Tibial nerve (tissue), 4 donors: Measurements from ENCODE around the gene TULP4. TPM values are rescaled to one million over a fixed set of nuclear protein-coding genes. Genes with fewer than 3 reads are reported as not detected.
"Not testable (repeated sequence)": the region's sequence is repeated elsewhere in the genome, so short reads cannot be mapped to it uniquely, and the experiment has no call there.

Source experiments
- DNase-seq, 2 donors: peaks; one replicate each; pipeline ENCODE4 v3.0.0-alpha.2; 2019; ENCODE audit warnings: low spot score in 2 of 2
- H3K27ac ChIP-seq, 4 donors: fragments of 200-600 bp; sonication (generic) in 3 of 4; one replicate each; pipeline ENCODE4 v1.5.1; 2017 to 2019; ENCODE audit warnings: mild to moderate bottlenecking in 1 of 4
- H3K27me3 ChIP-seq, 2 donors: fragments of 200-600 bp; sonication (generic) in 1 of 2; one replicate each; pipeline versions ENCODE4 v1.5.1 to v1.6.0; 2017 to 2019
- H3K36me3 ChIP-seq, 3 donors: fragments of 200-600 bp; sonication (generic); one replicate each; pipeline ENCODE4 v1.5.1; 2018 to 2019
- H3K4me1 ChIP-seq, 4 donors: fragments of 200-600 bp; sonication (generic) in 3 of 4; one replicate each; pipeline ENCODE4 v1.5.1; 2017 to 2019
- H3K4me3 ChIP-seq, 4 donors: fragments of 200-600 bp; sonication (generic) in 3 of 4; one replicate each; pipeline ENCODE4 v1.5.1; 2017 to 2019; ENCODE audit warnings: mild to moderate bottlenecking in 1 of 4, moderate library complexity in 1 of 4
- H3K9me3 ChIP-seq, 4 donors: fragments of 200-600 bp; sonication (generic) in 3 of 4; one replicate each; pipeline ENCODE4 v1.5.1; 2017 to 2019
- EP300 ChIP-seq, 2 donors: sonication (generic); formaldehyde crosslinking; IDR thresholded peaks; one replicate each; pipeline ENCODE4 v1.6.1; 2017; ENCODE audit warnings: antibody characterized with exemption in 2 of 2, mild to moderate bottlenecking in 1 of 2
- POLR2A ChIP-seq, 2 donors: fragments of 450-650 bp; IDR thresholded peaks; one replicate each; pipeline ENCODE4 v1.6.1; 2017; ENCODE audit warnings: antibody characterized with exemption in 2 of 2, mild to moderate bottlenecking in 2 of 2, moderate library complexity in 2 of 2
- WGBS, 2 donors: methylation state at CpG; one replicate each; pipeline ENCODE4 v1.1.5; 2018; 5-methylcytosine and 5-hydroxymethylcytosine counted together
- total RNA-seq, 4 donors: library from RNA; depleted of rRNA; stranded (reverse); fragments of >200 nt; gene quantifications; one replicate each; pipeline ENCODE4 v1.1.0, GENCODE V29; 2016
- TF ChIP-seq, protein P1 (sequence below), 5 experiments: fragments of 200-600 bp in 3 of 5; fragments of 450-650 bp in 2 of 5; sonication (generic) in 3 of 5; IDR thresholded peaks; one replicate each; pipeline ENCODE4 v1.5.1; 2016 to 2019; ENCODE audit warnings: antibody characterized with exemption in 5 of 5, mild to moderate bottlenecking in 3 of 5, moderate library complexity in 2 of 5

TULP4 gene
- total RNA-seq, 4 donors from 2014 or later: 91.2 to 109 (median 101) TPM

GRCh38 chr6:158471339-158471738 is 159.1 kb downstream of the TULP4 start:
- Histone ChIP-seq H3K4me1 (peaks cover 0 to 7% (median 0%) of the 10 kb centered on the region in 4 donors), H3K27ac (no peak overlapping the region), H3K9me3 (no peaks in the 10 kb centered on the region), H3K27me3 (no peaks in the 10 kb centered on the region), H3K4me3 (no peak overlapping the region), H3K36me3 (peaks cover 0 to 23% (median 0%) of the 10 kb centered on the region in 3 donors)
- no peak for DNase-seq
- WGBS, 2 donors: 91 to 95% methylated on average over 3 of the region's 3 CpGs
- TF ChIP-seq, protein P1, sequence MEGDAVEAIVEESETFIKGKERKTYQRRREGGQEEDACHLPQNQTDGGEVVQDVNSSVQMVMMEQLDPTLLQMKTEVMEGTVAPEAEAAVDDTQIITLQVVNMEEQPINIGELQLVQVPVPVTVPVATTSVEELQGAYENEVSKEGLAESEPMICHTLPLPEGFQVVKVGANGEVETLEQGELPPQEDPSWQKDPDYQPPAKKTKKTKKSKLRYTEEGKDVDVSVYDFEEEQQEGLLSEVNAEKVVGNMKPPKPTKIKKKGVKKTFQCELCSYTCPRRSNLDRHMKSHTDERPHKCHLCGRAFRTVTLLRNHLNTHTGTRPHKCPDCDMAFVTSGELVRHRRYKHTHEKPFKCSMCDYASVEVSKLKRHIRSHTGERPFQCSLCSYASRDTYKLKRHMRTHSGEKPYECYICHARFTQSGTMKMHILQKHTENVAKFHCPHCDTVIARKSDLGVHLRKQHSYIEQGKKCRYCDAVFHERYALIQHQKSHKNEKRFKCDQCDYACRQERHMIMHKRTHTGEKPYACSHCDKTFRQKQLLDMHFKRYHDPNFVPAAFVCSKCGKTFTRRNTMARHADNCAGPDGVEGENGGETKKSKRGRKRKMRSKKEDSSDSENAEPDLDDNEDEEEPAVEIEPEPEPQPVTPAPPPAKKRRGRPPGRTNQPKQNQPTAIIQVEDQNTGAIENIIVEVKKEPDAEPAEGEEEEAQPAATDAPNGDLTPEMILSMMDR (IDR thresholded peaks at IDR 0.05): no peak
- TF ChIP-seq EP300 (IDR thresholded peaks at IDR 0.05): no peak
- TF ChIP-seq POLR2A (IDR thresholded peaks at IDR 0.05): no peak

DNA sequence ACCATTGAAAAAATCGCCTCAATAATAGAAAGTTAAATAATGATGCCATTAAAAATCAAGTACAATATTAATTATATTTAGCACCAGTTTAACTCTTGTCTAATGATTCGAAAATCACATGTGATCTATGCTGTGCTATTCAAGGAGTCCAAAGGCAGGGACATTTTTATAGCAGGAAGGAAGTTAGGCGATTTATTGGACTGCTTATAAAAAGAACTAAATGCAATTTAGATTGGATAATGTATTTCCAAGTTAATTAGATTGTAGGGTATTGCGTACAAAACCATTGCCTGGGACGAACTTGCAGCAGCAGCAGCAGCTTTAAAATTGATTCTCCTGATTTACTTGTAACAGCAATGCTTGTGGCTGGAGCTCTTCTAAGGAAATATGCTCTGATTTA is 160.2 kb downstream of the TULP4 start:
- 77 to 89% methylated on average over 5 of the region's 5 CpGs for WGBS, 2 donors
- Histone ChIP-seq H3K27me3 (no peaks in the 10 kb centered on the region), H3K36me3 (peaks cover 0 to 14% (median 0%) of the 10 kb centered on the region in 3 donors), H3K27ac (no peak overlapping the region), H3K4me1 (peaks cover 0 to 7% (median 0%) of the 10 kb centered on the region in 4 donors), H3K4me3 (no peak overlapping the region), H3K9me3 (no peaks in the 10 kb centered on the region)
- TF ChIP-seq POLR2A (IDR thresholded peaks at IDR 0.05): no peak
- TF ChIP-seq, protein P1 (IDR thresholded peaks at IDR 0.05): no peak
- TF ChIP-seq EP300 (IDR thresholded peaks at IDR 0.05): no peak
- no peak for DNase-seq

- DNase-seq: no peak
- Histone ChIP-seq H3K27me3 (no peaks in the 10 kb centered on the region), H3K4me3 (no peak overlapping the region), H3K4me1 (peaks cover 0 to 7% (median 0%) of the 10 kb centered on the region in 4 donors), H3K27ac (peak overlapping the region in 1 of 4 donors; percentile 9), H3K9me3 (no peaks in the 10 kb centered on the region), H3K36me3 (peaks cover 0 to 29% (median 0%) of the 10 kb centered on the region in 3 donors)
- TF ChIP-seq POLR2A (IDR thresholded peaks at IDR 0.05) (no peak), EP300 (IDR thresholded peaks at IDR 0.05) (no peak)
- 62 to 77% methylated on average over 5 of the region's 5 CpGs for WGBS, 2 donors
Observed at GRCh38 chr6:158474961-158475343, 162.7 kb downstream of the TULP4 start.

DNA sequence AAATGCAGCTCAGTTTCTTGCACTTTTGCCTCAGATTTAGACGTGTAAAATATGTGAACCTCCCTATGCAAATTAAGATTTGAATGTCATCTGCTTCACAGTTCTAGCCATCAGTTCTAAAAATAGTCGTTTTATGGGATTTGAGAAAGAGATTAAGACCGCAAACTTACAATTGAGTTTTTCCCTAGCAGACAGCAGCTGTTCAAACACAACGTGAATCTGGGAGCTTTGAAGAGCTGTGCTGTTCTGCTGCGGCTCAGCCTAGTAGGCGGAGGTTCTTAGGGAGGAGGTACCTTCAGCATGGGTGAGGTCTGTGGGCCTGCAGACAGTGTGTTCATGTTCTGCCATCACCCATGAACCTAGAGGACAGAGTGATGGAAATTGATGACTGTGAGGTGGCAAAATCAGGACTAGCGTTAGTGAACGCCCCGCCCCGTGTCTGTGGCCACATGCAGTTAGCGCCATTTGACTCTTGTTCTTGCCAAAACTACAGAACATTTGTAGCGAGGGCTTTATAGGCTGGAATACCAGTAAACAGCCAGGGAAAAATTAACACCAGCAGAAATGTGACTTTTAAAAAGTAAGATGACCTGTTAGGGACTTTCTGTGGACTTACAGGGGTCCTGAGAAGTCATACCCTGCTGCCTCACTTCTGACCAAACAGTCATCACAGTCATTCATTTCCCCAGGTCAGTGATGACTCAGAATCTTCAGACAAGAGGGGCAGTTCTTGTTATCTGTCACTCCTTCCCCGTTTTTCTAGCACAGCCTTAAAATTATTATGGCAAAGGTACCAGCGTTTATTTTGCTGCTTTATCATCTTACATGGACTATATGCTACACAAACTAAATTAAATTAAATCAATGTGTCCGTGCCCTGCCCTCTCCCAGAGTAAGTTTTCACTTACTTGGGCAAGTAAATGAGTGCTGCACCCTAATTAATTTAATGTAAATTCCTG is 163.4 kb downstream of the TULP4 start:
- Histone ChIP-seq H3K27me3 (no peaks in the 10 kb centered on the region), H3K4me1 (peaks cover 0 to 7% (median 0%) of the 10 kb centered on the region in 4 donors), H3K9me3 (no peaks in the 10 kb centered on the region), H3K36me3 (peaks cover 0 to 35% (median 0%) of the 10 kb centered on the region in 3 donors), H3K27ac (peak overlapping the region in 1 of 4 donors; percentile 9), H3K4me3 (no peak overlapping the region)
- TF ChIP-seq EP300 (IDR thresholded peaks at IDR 0.05) (no peak), POLR2A (IDR thresholded peaks at IDR 0.05) (no peak)
- TF ChIP-seq, protein P1 (IDR thresholded peaks at IDR 0.05): no peak
- peak in 1 of 2 donors; percentile 7 for DNase-seq
- 63 to 73% methylated on average over 15 of the region's 15 CpGs for WGBS, 2 donors

DNA sequence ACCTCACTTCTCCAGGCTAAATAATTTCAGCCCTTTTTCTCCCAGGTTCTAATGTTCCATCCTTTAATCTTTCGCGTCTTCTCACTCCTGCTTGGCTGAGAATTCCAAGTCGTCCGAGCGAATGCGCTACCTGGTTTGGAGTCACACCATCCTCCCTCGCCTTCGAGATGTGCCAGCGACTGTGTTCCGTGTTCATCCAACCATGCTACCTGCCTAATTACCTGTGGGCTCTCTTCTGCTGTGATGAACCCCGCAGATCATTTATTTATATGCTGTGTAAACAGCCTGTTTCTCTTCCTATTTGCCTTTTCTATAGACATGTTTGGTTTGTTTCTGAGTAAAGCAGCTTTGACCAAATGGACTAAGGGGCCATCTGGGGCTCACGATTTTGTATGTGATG is 164.1 kb downstream of the TULP4 start:
- Histone ChIP-seq H3K27ac (no peak overlapping the region), H3K4me3 (no peak overlapping the region), H3K9me3 (no peaks in the 10 kb centered on the region), H3K27me3 (no peaks in the 10 kb centered on the region), H3K36me3 (peaks cover 0 to 43% (median 0%) of the 10 kb centered on the region in 3 donors), H3K4me1 (peaks cover 0 to 7% (median 0%) of the 10 kb centered on the region in 4 donors)
- WGBS, 2 donors: 94 to 98% methylated on average over 12 of the region's 12 CpGs
- DNase-seq: no peak
- TF ChIP-seq, protein P1 (IDR thresholded peaks at IDR 0.05): no peak
- TF ChIP-seq EP300 (IDR thresholded peaks at IDR 0.05) (no peak), POLR2A (IDR thresholded peaks at IDR 0.05) (no peak)

DNA sequence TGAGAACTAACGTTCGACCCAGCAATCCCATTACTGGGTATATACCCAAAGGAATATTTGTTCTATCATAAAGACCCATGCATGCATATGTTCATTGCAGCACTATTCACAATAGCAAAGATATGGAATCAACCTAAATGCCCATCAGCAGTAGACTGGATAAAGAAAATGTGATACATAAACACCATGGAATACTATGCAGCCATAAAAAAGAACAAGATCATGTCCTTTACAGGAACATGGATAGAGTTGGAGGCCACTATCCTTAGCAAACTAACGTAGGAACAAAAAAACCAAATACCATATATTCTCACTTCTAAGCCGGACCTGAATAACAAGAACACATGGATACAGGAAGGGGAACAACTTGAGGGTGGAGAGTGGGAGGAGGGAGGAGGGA is 165.5 kb downstream of the TULP4 start:
- H3K9me3 ChIP-seq, H3K4me3 ChIP-seq, H3K27me3 ChIP-seq, H3K27ac ChIP-seq, H3K4me1 ChIP-seq, DNase-seq: not testable (repeated sequence)
- H3K36me3 ChIP-seq: peaks cover 0 to 56% (median 0%) of the 10 kb centered on the region in 3 donors
- WGBS, 2 donors: 96 to 97% methylated on average over 4 of the region's 4 CpGs
